GM19455 (cell line): ENCODE results near the gene MECP2.

Experiments
- ATAC-seq: cut with Tn5 transposase; IDR thresholded peaks from one replicate; pipeline ENCODE4 v1.9.1; 2021; ENCODE audit not compliant: unreplicated experiment

Gene MECP2

DNA sequence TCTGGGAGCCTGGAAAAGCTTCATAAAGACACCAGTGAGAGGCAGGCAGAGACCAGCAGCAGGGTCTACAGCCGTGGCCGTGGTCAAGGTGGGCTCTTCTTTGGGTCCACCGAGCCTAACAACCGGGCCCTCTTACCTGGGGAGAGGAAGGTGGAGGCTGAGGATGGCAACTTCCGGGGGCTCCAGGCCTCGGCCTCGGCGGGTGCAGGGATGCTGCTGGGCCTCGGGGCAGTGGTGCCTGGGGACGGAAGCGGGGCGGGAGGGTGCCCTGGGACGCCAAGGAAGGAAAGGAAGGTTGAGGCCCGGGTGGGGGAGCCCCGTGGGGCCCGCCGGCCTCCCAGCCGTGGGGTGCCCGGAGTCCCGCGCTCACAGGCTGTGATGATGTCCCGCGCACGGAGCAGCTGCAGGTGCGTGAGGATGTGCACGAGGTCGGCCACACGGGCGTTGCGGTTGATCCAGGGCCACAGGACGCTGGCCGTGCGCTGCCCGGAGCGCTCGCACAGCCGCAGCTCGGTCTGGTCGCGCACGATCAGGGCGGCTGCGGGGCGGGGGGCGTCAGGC lies 78.4 kb downstream of the MECP2 start:
- peak; percentile 20 for ATAC-seq

DNA sequence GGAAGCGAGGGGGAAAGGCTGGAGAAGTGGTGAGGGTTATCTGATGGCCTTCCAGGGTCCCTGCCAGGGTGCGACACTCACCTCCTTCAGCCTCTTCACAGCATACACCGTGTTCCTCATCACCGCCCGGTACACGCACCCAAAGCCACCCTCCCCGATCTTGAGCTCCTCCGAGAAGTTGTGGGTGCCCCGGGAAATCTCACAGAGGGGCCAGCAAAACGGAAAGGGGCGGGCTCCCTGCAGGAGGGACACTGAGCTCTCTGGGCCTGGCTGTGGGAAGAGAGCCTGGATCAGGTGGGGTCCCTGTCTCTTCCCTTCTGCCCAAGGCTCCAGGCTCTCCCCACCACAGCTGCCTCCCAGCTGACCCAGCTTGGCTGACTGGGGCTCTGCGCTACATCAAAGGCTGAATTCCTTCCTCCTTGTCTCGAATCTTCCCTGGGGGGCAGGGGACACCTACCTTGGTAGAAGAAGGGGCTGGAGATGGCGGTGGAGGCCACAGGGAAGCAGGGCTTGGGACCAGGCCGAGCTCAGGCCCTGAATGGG lies 78.9 kb downstream of the MECP2 start:
- no peak for ATAC-seq

DNA sequence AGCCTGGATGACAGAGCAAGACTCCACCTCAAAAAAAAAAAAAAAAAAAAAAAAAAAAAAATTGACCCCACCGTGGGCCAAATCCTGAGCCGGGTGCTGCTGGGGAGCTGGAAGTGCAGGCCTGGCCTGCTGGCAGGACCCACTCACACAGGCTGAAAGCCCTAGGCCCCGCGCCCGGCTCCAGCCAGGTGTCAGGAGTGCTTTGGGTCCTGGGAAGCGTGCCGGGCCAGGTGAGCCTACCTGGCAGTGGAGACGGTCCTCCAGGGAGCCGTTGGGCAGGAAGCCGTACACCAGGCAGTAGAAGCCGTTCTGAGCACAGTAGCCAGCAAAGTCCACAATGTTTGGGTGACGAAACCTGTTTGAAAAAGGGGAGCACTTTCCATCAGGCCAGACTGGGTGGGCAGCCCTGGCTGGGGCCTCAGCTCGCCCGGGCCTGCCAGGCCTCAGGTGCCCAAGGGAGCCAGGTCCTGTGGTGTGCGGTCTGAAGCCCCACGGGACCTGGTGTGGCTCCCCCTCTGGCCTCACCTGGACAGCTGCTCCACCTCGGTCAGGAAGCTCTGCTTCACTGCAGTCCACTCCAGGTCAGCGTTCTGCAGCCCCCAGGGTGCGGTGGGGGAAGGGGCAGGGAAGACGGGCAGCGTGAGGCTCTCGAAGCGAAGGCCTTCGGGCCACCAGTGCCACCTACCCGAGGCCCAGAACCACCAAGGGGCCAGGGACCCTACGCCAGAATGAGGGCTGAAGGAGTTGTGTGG lies 79.6 kb downstream of the MECP2 start:
- ATAC-seq, result no peak

DNA sequence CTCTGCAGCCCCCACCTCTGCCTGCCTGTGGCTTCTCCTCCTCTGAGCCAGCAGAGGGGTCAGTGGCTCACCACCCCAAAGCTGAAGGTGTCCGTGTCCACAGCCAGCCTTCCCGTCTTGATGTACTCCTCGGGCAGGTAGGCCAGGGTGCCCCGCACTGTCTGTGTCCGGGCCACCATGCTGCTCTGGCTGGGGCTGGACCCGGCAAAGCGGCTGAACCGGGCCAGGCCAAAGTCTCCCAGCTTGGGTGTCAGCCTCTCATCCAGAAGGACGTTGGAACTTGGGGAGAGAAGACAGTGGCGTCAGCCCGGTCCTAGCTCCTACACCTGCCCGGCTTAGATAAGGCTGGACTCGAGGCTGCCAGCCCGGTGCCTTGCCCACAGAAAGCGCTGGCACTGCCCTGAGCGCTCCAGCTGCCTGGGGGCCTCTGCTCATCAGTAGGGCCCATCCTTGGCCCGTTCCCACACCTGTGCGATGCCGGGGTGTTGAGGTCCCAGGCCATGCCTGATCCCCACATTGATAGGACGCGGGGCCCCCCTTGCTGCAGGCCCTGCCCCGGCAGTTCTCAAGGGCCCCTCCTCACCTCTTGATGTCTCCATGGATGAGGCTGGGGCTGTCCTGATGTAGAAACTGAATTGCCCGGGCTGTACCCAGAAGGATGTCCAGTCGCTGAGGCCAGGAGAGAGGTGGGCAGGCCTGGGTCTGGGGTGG lies 81.0 kb downstream of the MECP2 start:
- ATAC-seq, result no peak

DNA sequence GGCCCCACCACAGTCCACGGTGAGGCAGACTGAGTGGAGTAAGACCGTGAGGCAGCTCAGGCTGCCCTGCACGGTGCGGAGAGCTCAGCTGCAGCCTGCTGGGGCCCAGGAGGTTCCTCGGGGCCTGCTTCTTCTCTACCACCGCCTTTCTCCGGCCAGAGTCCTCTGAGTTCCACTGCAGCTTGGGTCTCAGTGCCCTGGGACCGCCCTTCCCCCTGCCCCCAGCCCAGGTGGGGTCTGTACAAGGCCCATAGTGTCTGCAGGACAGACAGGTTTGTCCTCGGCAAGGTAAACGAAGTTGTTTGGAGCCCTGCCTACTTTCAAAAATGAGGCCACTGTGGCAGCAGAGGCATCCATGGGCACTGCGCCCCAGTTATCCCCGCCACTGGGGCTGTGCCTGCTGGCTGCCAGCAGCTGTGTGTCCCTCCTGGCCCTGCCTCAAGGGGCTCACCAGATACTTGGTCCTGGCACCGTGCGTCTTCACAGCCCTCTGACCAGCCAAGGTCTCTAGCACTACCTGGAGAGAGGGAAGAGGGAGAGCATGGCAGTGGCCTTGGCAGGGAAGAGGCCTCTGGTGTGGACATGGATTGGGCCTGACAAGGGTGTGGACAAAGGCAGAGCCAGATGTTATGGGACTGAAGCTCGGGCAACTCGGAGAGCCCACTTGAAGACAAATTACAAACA lies 81.8 kb downstream of the MECP2 start:
- ATAC-seq, result no peak

DNA sequence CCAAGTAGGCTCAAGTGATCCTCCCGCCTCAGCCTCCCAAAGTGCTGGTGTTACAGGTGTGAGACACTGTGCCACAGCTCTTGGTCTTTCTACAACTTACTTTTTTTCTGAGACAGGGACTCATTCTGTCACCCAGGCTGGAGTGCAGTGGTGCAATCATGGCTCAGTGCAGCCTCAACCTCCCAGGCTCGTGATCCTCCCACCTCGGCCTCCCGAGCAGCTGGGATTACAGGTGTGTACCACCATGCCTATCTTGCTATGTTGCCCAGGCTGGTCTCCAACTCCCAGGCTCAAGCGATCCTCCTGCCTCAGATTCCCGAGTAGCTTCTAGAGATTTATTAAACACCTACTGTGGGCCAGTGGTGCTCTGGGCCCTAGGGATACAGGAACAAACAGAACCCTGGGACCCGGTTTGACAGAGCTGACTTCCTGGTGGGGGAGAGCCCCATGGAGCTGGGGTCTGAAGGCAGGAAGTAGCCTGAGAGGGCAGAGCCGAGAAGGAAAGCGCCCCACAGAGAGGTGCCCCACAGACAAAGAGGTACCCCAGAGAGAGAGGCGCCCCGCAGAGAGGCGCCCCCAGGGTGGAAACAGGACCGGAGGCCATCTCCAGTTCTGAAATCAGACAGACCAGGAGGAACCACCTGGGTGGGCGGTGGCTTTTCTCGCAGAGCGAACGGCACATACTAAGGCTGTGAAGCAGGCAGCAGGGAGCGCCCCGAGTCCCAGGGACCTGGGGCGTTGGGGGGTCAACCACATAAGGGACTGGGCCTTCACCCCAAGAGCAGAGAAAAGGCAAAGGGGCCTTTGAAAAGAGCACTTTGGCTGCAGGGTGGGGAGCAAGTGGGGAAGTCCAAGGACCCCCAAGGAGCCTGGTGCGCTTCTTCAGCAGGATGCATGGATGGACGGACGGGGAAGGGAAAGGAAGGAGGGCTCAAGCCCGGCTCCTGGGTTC lies 82.8 kb downstream of the MECP2 start:
- no peak for ATAC-seq

DNA sequence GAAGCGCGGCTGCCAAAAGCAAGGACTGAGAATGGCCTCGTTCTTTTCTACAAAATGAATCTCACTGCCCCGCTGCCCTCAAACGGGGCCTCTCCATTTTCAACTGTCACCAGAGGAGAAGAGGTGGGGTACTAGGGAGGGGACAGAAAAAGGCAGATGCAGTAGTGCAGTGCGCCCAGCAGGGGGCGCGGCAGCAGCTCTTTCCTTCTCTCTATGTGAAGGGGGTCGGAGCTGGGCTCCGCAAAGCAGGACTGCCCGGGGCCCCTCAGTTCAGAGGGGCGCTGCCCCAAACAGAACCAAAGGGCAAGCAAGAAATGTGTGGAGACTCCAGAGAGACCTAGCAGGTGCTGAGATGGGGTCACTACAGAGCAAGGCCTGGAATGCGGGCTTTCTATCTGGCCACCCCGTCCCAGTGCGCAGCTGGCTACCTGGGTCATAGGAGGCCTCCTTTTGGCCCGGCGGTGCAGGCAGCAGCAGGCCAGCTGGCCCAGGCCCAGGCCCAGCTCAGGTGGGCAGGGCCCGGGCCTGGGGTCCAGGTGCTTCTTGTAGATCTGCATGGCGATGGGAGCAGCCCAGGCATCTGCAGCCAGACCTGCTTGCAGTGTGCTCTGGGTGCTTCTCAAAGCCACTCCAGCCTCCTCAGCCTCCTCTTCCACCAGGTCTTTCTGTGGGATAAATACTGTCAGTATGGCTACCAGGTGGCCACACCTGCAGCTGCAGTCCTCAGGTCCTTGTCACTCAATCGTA lies 83.7 kb downstream of the MECP2 start:
- ATAC-seq, result no peak

DNA sequence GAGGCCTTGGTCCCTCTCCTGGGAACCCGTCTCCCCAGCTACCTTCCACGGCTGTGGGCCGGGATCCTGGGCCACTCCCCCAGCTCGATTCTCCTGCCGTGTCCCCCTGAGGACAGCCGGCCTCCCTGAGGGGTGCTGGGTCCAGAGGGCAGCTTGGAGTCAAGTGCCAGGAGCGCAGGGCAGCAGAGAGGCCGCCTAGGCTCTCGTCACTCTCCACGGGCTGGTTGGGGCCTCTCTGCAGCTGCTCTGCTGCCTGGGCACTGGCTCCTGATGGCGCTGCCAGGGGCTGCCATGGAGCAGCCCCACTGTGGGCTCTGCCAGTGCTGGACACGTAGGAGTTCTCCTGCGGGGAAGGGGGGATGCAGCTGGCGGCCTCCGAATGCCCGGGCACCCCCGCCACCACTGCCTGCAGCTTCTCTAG lies 84.5 kb downstream of the MECP2 start:
- ATAC-seq, result no peak

DNA sequence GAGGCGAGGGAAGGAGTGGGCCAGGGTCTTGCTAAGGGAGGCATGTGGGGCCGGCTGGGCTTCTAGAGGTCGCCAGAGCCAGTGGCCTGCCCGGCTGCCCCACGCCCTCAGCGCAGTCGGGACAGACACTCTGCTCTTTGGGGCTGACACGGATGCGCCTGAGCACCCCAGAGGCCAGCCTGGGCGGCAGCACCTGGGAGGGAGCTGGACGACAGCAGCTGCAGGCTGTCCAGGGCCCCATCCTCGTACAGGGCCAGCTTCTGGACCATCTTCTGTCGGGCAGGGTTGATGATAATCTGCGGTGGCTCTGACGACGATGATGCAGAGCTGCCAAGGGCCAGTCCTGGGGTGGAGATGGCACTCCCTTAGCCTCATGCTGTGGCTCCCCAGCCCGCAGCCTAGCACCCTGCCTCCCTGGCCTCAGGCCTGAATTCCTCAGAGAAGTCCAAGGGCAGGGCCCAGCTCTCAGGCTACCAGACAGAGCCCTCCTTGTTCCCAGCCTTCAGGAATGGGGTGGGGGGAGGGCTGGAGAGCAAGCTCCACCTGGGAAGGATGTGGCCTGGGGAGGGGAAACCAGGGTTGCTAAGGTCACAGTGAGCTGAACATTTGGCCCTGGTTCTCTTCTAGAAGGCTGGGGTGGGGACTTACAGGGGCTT lies 85.1 kb downstream of the MECP2 start:
- ATAC-seq, result no peak

DNA sequence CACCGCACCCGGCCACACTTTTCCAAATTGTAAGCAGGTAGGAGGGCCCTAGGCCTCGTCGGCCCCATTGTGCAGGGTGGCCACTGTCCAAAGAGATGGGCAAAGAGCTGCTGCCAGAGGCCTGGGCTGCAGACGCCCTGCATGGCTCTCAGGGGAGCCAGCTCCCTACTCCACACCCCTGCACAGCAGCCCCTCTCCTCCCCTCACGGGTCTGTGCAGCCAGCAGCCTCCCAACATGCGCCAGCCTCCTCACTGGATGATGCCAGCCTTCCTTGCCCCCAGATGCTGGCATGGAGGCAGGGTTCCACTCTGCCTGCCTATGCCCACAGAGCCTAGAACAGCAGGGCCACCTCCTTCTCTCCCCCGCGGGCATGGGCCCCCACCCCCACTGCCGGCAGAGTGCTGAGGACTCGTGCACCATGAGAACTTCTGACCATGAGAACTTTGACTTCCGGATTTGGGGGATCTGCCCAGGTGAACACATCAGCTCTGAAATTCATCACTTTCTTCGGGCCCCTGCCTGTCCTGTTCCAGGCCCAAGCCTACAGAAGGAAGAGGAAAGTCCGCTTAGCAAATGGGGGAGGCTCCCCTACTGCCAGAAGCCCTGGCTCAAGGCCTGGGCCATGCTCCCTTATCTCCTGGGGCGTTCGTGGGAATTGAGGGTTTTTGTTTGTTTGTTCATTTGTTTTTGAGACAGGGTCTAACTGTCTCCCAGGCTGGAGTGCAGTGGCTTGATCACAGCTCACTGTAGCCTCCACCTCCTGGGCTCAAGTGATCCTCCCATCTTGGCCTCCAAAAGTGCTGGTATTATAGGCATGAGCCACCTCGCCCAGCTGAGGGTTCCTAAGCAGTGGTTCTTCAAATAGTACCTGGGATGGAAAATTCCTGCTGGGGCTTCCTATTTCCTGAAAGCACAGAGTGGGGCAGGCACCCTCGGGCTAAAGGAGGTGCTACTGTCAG lies 85.9 kb downstream of the MECP2 start:
- no peak for ATAC-seq

DNA sequence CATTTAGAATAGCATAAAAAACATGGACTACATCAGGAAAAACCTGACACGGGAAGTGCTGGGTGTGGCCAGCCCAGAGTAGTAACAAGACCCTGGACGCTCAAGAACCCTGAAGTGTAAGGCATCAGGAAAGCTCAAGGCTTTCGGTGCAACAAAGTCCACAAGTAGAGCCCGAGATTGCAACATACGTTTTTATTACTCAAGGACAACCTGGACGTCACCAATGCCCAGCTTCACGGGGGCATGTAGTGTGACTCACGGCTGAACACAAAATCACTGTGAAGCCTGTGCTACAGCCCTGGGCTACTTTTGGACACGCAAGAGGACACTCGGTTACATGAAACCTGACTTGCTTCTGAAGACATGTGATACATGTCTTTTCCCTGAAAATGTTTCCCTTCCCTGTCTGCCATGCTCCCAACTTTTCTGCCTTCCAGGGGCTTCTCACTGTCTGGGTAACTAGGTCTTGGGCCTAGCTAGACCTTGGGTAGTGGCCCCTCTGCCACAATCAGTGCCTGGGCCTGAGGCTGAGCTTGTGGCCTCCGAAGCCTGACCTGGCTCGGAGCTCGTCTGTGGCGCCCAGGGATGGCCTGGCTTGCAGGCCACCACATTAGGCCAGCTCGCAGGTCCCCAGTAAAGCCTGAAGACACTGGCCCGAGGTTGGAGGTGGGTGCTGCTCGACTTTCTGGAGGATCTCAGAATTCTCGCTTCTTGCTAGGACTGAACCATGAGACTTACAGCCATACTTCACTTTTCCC lies 87.0 kb downstream of the MECP2 start:
- no peak for ATAC-seq

DNA sequence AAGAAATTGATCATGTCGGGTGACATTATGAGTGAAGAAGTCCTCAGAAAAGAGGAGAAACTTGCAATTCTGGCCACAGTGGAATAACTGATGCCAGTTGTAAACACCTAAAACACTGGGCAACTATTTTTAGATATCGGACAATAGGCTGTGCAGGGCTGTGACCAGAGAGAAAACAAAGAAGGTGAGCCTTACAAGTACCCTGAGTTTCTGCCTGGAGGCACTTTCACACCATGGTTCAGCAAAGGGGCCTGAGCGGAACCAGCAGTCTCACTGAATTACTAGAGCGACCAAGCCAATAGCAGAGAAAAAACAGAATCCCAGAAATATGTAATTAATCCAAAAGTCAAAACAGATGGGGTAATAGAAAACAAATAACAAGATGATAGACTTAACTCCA lies 89.0 kb downstream of the MECP2 start:
- no peak for ATAC-seq

DNA sequence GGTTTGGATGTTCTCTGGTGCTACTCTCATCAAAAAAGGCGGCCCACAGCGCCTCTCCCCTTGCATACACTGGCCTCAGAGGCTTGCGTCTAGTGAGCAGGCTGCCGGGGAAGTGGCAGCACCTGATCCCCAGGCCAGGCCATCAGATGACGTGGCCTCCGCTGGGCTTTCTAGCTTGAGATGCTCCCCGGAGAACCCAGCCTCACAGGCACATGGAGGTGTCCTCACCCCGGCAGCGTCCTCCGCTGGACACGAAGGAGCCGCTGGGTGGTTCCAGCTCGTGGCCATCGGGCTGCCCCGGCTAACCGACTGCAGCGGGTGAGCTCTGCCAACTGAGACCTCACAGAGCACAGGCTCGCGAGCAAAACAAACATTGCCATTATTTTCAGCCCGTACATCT lies 90.6 kb downstream of the MECP2 start:
- ATAC-seq, result no peak

DNA sequence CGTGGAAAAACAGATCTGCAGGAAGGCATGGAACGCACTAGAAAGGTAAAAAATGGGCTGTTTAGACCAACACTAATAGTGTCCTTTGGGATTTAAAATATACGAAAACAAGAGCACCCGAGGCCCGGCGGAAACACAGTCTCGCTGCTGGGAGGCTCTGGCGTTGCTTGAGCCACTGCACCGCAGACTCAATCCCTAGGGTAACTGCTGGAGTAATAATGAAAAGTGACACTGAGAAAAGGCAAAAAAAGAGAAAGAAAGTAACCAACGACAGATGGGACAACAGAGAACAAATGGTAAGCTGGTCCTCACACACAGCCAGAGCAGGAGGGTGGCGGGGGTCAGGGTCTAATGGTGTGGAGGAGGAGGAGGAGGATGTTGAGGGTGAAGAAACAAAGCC lies 93.2 kb downstream of the MECP2 start:
- no peak for ATAC-seq

DNA sequence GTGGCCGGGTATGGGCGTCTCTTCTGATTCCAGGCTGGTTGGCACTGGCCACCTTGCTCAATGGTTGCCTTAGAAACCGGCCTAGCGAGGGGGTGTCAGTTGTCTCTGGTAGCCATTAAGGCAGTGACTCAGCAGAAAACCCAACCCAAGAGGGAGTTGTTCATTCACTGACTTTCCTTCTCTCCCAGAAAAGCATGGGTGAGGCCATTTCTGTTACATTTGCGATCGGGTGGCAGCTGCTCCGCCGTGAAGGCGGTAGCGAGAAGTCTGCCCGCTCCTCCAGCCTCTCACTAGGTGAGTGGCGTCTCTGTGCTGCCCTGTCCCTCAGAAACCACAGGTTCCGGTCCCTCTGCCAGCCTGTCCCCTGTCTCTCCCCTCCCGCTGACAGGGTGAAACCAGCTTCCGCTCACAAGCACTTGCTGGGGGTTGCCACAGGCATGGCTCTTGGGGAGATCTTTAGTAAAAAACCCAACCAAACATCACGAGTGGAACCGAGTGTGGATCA lies 95.2 kb downstream of the MECP2 start:
- ATAC-seq, result no peak

DNA sequence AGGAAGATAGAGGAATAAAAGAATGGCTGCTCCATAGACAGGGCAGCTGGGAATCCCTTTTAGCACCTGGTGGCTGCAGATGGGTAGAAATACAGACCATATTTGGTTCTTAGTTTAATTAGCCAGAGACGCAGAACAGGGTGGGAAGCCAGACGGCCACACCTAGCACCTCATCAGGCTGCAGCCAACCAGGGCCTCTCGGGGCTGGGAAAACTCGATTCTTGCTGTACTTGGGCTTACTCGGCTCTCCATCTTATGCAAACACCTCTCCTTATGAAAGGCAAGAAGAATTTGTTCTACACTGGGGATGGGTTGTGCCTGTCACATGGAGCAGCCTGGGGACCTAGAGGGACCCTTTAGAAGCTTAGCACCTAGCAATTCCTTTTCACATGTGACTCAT lies 97.5 kb downstream of the MECP2 start:
- no peak for ATAC-seq
